HG03469 (cell line): Measurements from ENCODE around the gene SPDL1.

ENCODE experiments used
- ATAC-seq: cut with Tn5 transposase; IDR thresholded peaks from one replicate; pipeline ENCODE4 v1.9.1; 2021; ENCODE audit warnings: mild to moderate bottlenecking, moderate library complexity, moderate number of reproducible peaks; ENCODE audit not compliant: unreplicated experiment

The SPDL1 gene

GRCh38 chr5:169628892-169629291 is 45.3 kb downstream of the SPDL1 start:
- no peak for ATAC-seq

GRCh38 chr5:169629847-169630548 is 46.4 kb downstream of the SPDL1 start:
- ATAC-seq, result no peak

GRCh38 chr5:169631360-169631759 is 47.8 kb downstream of the SPDL1 start:
- ATAC-seq, result no peak

GRCh38 chr5:169632946-169633345 is 49.4 kb downstream of the SPDL1 start:
- no peak for ATAC-seq

- no peak for ATAC-seq
These were observed 51.0 kb downstream of the SPDL1 start for GRCh38 chr5:169634606-169635005.

GRCh38 chr5:169635936-169636335 is 52.4 kb downstream of the SPDL1 start:
- no peak for ATAC-seq

GRCh38 chr5:169636477-169637084 is 53.0 kb downstream of the SPDL1 start:
- no peak for ATAC-seq

GRCh38 chr5:169637085-169637548 is 53.5 kb downstream of the SPDL1 start, which contains the start of gene DOCK2:
Gene DOCK2 (plus strand): TSS chr5:169637275. CDS start chr5:169637327, 52 bp downstream.
- peak; percentile 85 for ATAC-seq

- ATAC-seq, result peak; percentile 57
These were observed 54.1 kb downstream of the SPDL1 start for GRCh38 chr5:169637549-169638121.

- no peak for ATAC-seq
These were observed 57.7 kb downstream of the SPDL1 start for GRCh38 chr5:169641253-169641652.

GRCh38 chr5:169646856-169647255 is 63.3 kb downstream of the SPDL1 start:
- ATAC-seq, result no peak

GRCh38 chr5:169647566-169647965 is 64.0 kb downstream of the SPDL1 start:
- ATAC-seq, result peak; percentile 22

- no peak for ATAC-seq
These were observed 65.2 kb downstream of the SPDL1 start for GRCh38 chr5:169648725-169649310.

GRCh38 chr5:169649486-169649885 is 65.9 kb downstream of the SPDL1 start:
- ATAC-seq, result no peak

GRCh38 chr5:169650701-169651331 is 67.2 kb downstream of the SPDL1 start:
- ATAC-seq, result peak; percentile 46

- ATAC-seq, result no peak
These were observed 68.0 kb downstream of the SPDL1 start for GRCh38 chr5:169651526-169651925.

- no peak for ATAC-seq
These were observed 68.5 kb downstream of the SPDL1 start for GRCh38 chr5:169652057-169652456.

- ATAC-seq, result no peak
These were observed 69.5 kb downstream of the SPDL1 start for GRCh38 chr5:169653091-169653490.
